SKM-1 treated with dmso at 0.1 percent for 144 hours (cell line): ENCODE measurements around the gene PFN1.

Experiments used
- DNase-seq: peaks from one replicate; lab custom pipeline; 2025; ENCODE audit not compliant: unreplicated experiment; lab: John Stamatoyannopoulos, UW

Gene PFN1

GRCh38 chr17:4945944-4946280 is 2.4 kb downstream of the PFN1 start:
- no peak for DNase-seq

- DNase-seq: peak; percentile 9
Measured at GRCh38 chr17:4945176-4945943, 3.0 kb downstream of the PFN1 start.

DNA sequence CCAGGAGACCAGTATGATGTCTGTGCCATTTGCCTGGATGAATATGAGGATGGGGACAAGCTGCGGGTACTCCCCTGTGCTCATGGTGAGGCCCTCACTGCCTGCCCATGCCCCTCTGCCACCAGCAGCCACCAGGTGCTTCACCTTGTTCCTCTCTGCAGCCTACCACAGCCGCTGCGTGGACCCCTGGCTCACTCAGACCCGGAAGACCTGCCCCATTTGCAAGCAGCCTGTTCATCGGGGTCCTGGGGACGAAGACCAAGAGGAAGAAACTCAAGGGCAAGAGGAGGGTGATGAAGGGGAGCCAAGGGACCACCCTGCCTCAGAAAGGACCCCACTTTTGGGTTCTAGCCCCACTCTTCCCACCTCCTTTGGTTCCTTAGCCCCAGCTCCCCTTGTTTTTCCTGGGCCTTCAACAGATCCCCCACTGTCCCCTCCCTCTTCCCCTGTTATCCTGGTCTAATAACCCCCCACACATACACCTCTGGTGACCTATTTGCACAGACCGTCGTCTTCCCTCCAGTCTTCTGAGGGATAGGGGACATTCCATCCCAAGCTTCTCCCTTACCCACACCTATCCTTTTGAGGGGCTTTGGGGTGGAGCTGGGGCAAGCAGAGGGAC is 3.7 kb downstream of the PFN1 start:
- DNase-seq: no peak

- peak; percentile 40 for DNase-seq
Measured at GRCh38 chr17:4944163-4944553, 4.2 kb downstream of the PFN1 start.

GRCh38 chr17:4942760-4943508 is 5.4 kb downstream of the PFN1 start:
- DNase-seq: no peak

DNA sequence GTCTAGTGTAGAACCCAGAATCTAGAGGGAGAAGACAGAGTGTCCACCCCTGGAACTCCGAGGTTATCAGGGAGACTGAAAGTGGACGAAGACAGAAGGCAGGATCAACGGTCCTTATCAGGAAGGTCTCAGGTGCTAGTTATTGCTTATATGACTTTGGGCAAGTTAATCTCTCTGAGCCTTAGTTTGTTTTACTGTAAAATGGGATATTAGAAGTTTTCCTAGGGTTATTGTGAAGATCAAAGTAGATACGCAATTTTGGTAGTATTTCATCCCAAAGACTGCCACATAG is 7.1 kb downstream of the PFN1 start:
- no peak for DNase-seq

GRCh38 chr17:4940555-4941318 is 7.6 kb downstream of the PFN1 start:
- no peak for DNase-seq

DNA sequence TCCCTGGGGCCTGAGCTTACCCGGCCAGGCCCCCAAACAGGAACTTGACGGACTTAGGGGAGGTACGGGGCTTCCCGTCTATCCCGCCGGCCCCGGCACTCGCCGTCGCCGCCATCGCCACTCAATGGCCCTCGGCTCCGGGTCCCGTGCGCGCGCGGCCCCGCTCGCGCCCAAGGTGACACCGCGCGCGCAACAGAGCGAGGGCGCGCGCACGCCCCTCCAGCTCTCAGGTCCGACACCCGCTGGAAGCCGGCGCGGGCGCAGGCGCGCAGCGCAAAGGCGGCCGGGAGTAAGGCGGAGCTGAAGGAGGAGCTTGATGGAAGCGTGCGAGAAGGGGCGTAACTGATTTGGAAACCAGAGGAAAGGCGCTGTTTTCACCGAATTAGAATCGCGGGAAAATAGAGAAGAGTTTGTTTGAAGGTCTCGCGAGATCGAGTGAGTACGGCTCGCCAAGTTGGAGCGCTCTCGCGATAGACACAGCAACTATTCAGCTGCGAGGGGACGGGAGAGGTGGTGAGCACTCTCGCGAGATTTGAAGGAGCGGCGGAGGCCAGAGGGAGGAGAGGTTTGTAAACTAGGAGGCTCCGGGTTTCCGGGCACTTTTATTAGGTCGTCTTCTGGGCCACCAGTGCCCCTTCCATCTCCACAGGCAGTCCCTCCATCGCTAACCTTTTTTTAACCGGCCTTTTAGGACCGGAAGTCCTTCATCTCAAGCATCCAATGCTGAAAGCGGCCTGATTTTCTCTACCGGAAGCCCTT is 8.4 kb downstream of the PFN1 start, which contains the start of the genes RNF167 and SLC25A11:
TSS of gene RNF167 (plus strand) at position 473 of the 759 bp plus-strand sequence. CDS start 642 bp downstream, outside the sequence.
TSS of gene SLC25A11 (minus strand) at position 251 of the 759 bp plus-strand sequence. CDS start at position 115, 136 bp downstream.
- peak; percentile 93 for DNase-seq

DNA sequence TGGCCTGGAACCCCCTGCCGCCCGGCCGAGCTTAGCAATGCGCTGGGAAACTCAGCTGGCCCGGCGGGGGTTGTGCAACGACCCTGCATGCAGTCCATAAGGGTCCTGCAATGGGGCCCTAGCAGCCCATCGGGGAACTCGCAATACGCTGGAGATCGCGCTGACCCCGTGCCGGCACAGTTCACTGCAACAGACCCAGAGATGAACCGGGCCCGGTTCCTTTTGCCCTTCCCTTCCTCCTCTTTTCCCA is 8.9 kb downstream of the PFN1 start:
- no peak for DNase-seq

GRCh38 chr17:4938688-4939545 is 9.4 kb downstream of the PFN1 start:
- no peak for DNase-seq

DNA sequence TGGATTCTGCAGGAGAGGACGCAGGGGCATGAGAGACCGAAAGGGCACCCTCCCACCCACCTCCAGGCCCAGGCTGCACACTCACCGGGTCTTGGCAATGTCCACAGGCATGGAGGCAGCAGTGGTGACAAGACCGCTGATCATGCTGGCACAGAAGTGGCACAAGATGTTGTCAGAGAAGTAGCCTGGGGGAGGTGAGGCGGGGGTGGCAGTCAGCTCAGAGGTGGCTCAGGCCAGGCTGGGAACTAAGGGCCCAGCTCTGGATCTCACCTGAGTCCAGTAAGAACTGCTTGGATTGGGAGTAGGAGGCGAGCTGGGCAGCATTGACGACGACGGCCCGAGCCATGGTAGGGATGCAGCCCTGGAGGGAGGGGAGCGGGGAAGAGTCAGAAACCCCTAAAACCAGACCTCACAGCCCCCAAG is 10.2 kb downstream of the PFN1 start:
- no peak for DNase-seq

DNA sequence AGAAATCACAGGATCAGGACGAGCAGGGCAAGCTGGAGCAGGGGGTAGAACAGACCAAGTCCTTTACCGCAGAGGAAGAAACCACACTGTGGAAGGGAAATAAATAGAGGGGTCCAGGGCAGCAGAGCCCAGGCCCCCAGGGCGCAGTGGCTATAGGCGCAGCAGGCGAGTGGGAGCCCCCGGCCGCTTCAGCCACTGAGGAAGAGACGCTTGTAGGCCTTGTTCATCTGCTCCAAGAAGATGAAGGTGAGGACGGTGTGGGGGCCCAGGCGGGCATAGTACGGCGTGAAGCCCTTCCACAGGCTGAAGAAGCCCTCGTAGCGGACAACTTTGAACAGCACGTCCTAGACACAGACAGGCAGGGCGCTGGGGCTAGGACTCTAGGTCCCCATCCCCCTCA is 10.8 kb downstream of the PFN1 start:
- DNase-seq: no peak

GRCh38 chr17:4936436-4936835 is 11.9 kb downstream of the PFN1 start:
- no peak for DNase-seq

GRCh38 chr17:4935650-4936049 is 12.7 kb downstream of the PFN1 start:
- no peak for DNase-seq

DNA sequence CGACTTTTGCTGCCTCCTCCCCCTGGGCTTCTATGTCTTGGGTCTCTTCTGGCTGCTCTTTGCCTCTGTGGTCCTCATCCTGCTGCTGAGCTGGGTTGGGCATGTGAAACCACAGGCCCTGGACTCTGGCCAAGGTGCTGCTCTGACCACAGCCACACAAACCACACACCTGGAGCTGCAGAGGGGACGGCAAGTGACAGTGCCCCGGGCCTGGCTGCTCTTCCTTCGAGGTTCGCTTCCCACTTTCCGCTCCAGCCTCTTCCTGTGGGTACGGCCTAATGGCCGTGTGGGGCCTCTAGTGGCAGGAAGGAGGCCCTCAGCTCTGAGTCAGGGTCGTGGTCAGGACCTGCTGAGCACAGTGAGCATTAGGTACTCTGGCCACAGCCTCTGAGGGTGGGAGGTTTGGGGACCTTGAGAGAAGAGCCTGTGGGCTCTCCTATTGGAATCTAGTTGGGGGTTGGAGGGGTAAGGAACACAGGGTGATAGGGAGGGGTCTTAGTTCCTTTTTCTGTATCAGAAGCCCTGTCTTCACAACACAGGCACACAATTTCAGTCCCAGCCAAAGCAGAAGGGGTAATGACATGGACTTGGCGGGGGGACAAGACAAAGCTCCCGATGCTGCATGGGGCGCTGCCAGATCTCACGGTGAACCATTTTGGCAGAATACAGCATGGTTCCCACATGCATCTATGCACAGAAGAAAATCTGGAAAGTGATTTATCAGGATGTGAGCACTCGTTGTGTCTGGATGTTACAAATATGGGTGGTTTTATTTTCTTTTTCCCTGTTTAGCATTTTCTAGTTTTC is 14.0 kb downstream of the PFN1 start:
- DNase-seq: peak; percentile 32

DNA sequence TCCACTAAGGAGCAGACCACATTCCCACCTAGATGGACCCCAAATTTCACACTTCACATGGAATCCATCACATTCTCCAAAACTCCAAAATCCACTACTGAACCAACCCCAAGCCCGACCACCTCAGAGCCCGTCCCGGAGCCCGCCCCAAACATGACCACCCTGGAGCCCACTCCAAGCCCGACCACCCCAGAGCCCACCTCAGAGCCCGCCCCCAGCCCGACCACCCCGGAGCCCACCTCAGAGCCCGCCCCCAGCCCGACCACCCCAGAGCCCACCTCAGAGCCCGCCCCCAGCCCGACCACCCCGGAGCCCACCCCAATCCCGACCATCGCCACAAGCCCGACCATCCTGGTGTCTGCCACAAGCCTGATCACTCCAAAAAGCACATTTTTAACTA is 14.7 kb downstream of the PFN1 start:
- DNase-seq: no peak

DNA sequence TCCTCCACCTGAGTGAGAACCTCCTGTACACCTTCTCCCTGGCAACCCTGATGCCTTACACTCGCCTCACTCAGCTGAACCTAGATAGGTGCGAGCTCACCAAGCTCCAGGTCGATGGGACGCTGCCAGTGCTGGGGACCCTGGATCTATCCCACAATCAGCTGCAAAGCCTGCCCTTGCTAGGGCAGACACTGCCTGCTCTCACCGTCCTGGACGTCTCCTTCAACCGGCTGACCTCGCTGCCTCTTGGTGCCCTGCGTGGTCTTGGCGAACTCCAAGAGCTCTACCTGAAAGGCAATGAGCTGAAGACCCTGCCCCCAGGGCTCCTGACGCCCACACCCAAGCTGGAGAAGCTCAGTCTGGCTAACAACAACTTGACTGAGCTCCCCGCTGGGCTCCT is 15.6 kb downstream of the PFN1 start:
- no peak for DNase-seq

DNA sequence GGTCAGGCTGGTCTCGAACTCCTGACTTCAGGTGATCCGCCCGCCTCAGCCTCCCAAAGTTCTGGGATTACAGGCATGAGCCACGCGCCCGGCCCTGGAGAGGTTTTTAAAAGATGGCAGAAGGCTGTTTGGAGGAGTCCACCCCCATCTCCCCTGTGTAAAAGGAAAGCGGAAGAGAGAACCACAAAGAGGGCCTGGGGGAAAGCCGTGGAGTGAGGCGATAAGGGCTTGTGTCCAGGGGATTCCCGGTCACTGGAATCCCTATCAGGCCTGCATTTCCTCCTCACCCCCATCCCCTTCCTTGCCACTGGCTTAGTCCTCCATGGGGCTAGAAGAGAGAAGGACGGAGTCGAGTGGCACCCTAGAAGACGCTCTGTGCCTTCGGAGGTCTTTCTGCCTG is 16.4 kb downstream of the PFN1 start, which contains the start of gene GP1BA:
TSS of gene GP1BA (plus strand) at position 315 of the 400 bp plus-strand sequence. CDS start 328 bp downstream, outside the sequence.
- no peak for DNase-seq

GRCh38 chr17:4928881-4929280 is 19.4 kb downstream of the PFN1 start:
- DNase-seq: no peak
